Esophagus muscularis mucosa (tissue), 4 donors: ENCODE data around the gene SLC25A18.

Source experiments
- EP300 ChIP-seq: sonication (generic); formaldehyde crosslinking; IDR thresholded peaks from one replicate; pipeline ENCODE4 v1.6.1; 2017; ENCODE audit warnings: antibody characterized with exemption
- POLR2A ChIP-seq: fragments of 450-650 bp; IDR thresholded peaks from one replicate; pipeline ENCODE4 v1.6.1; 2017; ENCODE audit warnings: antibody characterized with exemption, moderate library complexity, mild to moderate bottlenecking, low read depth
- POLR2AphosphoS5 ChIP-seq, 2 donors: sonication (generic); formaldehyde crosslinking; IDR thresholded peaks; one replicate each; pipeline ENCODE4 v1.6.1; 2017; ENCODE audit warnings: antibody characterized with exemption in 2 of 2
- TF ChIP-seq, protein P1 (sequence below), 3 experiments: fragments of 200-600 bp in 2 of 3; fragments of 450-650 bp in 1 of 3; sonication (generic) in 2 of 3; IDR thresholded peaks; one replicate each; pipeline ENCODE4 v1.5.1; 2017 to 2019; ENCODE audit warnings: antibody characterized with exemption in 3 of 3, mild to moderate bottlenecking in 2 of 3, moderate library complexity in 1 of 3

DNA sequence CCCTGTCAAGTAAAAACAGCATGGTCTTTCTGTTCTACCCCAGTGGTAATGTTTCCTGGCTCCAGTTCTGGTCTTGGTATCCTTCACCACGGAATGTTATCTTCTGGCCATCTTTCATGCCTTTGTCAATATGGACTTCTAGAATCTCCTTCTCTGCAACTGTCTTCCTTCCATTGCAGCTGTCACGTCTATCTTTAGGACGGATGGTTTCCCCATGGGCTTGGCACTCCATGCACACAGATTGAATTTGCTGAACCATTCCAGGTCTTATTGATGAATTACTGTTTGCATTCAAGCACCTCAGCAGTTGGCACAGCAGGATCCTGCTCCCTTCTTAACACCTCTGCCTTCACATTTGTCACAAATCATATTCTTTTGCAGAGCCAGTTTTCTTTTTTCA, 44.9 kb upstream of the SLC25A18 start:
- TF ChIP-seq POLR2AphosphoS5 (IDR thresholded peaks at IDR 0.05): no peak
- TF ChIP-seq, protein P1, sequence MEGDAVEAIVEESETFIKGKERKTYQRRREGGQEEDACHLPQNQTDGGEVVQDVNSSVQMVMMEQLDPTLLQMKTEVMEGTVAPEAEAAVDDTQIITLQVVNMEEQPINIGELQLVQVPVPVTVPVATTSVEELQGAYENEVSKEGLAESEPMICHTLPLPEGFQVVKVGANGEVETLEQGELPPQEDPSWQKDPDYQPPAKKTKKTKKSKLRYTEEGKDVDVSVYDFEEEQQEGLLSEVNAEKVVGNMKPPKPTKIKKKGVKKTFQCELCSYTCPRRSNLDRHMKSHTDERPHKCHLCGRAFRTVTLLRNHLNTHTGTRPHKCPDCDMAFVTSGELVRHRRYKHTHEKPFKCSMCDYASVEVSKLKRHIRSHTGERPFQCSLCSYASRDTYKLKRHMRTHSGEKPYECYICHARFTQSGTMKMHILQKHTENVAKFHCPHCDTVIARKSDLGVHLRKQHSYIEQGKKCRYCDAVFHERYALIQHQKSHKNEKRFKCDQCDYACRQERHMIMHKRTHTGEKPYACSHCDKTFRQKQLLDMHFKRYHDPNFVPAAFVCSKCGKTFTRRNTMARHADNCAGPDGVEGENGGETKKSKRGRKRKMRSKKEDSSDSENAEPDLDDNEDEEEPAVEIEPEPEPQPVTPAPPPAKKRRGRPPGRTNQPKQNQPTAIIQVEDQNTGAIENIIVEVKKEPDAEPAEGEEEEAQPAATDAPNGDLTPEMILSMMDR (IDR thresholded peaks at IDR 0.05): no peak
- TF ChIP-seq EP300: no peak
- no peak for TF ChIP-seq POLR2A
